Stimulated activated CD4-positive, alpha-beta T cell treated with anti-CD3 and anti-CD28 coated beads, TNF-alpha, amount 100 ng/mL, for 4 hours (primary cell): ENCODE results near the gene HOXD4.

ENCODE experiments used
- DNase-seq, 3 experiments: peaks; one replicate each; pipeline ENCODE4 v3.0.0-alpha.2; 2020; ENCODE audit warnings: low read depth in 3 of 3

Gene HOXD4

DNA sequence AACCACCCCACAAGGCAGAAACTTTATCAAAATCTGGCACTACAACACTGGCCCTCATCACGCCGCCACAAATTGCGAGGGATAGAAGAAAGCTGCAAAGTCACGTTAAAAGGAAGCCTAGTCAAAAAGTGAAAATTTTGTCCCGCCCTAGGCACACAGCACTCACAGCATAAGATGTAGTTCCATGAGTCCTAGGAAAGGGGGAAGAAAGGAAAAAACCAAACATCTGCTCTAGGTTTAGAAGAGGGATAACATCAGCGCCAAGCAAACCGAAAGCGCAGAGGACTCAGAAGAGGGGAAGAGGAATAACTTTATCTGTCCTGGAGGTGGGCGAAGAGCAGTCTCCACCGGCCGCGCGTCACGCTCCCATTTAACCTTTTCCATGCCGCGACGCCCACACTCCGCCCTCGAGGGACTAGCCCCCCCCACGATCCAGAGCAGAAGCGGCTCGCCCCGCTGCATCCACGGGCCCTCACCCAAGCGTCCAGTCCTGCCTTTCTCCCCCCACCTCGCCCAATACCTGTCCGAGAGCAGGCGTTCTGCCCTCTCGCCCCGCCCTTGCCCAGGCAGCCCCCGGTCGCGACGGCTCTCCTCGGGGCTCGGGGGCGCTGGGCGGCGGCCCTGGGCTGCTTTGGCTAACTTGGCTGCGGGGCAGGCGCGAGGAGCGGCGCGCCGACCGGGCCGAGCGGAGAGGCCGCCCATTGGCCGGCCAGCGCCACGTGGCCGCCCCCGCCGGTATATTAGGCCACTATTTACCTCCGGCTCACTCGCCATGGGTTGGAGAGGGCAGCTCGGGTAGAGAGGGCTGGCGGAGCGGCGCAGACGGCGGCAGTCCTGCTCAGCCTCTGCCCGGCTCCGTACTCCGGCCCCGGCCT is 36.8 kb downstream of the HOXD4 start, which contains the start of gene HOXD1:
Gene HOXD1 (plus strand): TSS at position 770 of the 875 bp plus-strand sequence. CDS start 134 bp downstream, outside the sequence.
- DNase-seq, result no peak

DNA sequence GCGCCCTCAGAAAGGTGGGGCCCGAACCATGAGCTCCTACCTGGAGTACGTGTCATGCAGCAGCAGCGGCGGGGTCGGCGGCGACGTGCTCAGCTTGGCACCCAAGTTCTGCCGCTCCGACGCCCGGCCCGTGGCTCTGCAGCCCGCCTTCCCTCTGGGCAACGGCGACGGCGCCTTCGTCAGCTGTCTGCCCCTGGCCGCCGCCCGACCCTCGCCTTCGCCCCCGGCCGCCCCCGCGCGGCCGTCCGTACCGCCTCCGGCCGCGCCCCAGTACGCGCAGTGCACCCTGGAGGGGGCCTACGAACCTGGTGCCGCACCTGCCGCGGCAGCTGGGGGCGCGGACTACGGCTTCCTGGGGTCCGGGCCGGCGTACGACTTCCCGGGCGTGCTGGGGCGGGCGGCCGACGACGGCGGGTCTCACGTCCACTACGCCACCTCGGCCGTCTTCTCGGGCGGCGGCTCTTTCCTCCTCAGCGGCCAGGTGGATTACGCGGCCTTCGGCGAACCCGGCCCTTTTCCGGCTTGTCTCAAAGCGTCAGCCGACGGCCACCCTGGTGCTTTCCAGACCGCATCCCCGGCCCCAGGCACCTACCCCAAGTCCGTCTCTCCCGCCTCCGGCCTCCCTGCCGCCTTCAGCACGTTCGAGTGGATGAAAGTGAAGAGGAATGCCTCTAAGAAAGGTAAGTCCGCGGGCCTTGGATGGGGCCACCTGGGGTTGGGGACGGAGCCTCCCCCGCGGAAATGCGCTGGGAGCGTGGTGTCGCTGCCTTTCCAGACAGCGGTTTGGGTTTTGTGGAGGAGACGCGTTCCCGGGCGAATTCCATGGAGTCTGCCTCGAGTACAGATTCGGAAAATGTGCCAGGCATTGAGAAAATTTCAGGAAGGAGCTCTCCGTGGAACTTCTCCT is 37.7 kb downstream of the HOXD4 start:
- no peak for DNase-seq

DNA sequence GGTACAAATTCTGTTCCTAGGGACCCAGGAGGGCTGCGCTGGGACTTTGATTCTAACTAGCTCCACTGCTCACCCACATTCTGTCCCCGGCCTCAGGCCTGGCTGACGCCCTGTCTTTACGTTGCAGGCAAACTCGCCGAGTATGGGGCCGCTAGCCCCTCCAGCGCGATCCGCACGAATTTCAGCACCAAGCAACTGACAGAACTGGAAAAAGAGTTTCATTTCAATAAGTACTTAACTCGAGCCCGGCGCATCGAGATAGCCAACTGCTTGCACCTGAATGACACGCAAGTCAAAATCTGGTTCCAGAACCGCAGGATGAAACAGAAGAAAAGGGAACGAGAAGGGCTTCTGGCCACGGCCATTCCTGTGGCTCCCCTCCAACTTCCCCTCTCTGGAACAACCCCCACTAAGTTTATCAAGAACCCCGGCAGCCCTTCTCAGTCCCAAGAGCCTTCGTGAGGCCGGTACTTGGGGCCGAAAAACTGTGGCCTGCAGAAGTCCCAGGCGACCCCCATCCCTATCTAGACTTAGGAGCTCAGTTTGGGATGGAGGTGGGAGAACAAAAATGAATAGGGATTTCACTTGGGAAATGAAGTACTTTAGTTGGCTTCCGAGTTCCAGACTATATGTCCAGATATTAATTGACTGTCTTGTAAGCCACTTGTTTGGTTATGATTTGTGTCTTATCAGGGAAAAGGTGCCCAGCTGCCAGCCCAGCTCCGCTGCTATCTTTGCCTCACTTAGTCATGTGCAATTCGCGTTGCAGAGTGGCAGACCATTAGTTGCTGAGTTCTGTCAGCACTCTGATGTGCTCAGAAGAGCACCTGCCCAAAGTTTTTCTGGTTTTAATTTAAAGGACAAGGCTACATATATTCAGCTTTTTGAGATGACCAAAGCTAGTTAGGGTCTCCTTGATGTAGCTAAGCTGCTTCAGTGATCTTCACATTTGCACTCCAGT is 38.6 kb downstream of the HOXD4 start:
- no peak for DNase-seq

DNA sequence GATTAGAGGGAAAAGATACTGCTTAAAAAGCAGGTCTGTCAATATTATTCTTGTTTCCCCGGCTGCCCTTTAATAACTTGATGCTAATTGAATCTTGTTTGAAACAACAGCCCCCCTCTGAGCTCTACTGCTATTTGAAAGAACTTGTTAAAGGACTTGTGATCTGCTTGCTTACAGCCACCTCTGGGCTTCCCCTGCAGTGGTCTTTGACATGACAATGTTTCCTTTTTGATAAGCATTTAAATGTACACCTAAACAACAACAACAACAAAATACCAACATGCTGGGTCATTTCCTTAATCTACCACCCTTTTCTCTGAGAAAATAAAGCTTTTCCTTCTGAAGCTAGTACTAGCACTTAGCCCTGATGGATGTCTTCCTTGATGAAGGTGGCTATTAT is 41.0 kb downstream of the HOXD4 start:
- no peak for DNase-seq

DNA sequence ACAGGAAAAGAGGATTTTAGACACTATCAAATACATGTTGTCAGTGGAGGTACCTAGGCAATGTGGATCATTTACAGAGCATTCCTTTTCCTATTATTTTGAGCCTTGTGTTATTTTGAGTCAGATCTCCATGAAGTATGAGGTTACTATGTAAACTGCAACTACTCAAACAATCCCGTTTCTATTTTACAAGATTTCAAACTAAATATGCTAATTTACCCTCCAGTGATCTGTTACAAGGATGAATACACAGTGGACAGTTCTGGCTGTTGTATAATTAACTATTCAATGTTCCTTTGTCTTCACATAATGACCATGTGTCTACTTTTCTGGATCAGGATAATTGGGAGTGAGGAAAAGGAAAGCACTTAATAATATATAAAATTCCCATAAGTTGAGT is 41.7 kb downstream of the HOXD4 start:
- no peak for DNase-seq

DNA sequence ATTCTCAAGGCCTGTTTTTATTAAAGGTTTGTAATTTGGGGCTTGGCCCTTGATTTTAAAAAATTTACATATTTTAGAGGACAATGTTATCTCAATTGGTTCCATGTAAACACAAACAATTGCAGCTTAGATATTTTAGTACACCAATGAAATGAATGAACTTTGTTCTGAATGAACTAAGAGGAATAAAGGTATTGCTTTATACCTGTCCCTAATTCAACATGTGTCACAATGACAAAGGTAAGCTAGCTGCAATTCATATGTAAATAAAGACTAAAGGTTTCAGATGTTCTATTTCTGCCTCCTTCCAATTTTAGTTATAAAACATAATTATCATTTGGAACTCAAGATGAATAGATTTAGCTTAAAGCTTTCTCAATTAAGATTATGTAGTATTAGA is 48.6 kb downstream of the HOXD4 start:
- DNase-seq, result no peak

DNA sequence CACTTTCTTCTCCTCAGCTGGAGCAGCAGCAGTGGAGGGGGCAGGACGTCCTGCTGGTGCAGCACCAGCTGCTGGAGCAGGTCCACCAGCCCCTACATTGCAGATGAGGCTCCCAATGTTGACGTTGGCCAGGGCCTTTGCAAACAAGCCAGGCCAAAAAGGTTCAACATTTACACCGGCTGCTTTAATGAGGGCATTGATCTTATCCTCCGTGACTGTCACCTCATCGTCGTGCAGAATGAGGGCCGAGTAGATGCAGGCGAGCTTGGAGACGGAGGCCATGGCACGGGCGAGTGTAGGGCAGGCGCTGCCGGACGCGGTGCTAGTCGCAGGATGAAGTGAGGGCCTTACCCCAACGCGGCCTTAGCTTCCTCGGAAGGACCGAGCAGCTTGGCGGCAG is 49.6 kb downstream of the HOXD4 start:
- DNase-seq, result no peak

DNA sequence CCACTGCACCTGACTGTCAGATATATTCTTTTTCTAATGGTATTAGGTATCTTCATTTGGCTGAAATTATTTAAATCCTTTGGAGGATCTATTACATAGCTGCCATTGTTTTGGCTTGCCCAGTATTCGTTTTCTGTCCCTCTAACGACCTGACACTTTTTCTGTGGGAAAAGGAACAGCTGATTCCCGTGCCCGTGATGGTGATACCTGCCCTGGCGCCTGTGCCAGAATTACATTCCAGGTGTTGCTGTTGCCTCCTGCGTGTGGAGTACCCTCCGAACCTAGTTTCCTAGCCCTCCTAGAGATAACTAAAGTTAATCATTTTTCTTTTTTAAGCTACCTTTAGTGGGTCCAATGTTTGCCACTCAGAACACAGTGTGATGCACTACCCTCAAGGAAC is 51.1 kb downstream of the HOXD4 start:
- no peak for DNase-seq
